Activated T-cell treated with anti-CD3 and anti-CD28 coated beads, Interleukin-2, amount 50 U/mL, for 4 hours (primary cell): Measurements from ENCODE around the gene CXCL3. TPM values are rescaled to one million over a fixed set of nuclear protein-coding genes. Genes with fewer than 3 reads are reported as not detected.

Experiments
- total RNA-seq, 3 donors: library from RNA; stranded (reverse); gene quantifications; one replicate each; pipeline ENCODE4 v1.2.1, GENCODE V29; 2021

CXCL3 gene
- total RNA-seq, 3 donors from 2014 or later, result 0.40 TPM; not detected in 2

Other genes with a start within 250 kb of the CXCL3 start
- not detected for gene CXCL6, start 202.0 kb downstream of the CXCL3 start, total RNA-seq
- not detected for gene PF4V1, start 185.4 kb downstream of the CXCL3 start, total RNA-seq
- not detected for gene CXCL1, start 169.3 kb downstream of the CXCL3 start, total RNA-seq
- gene PF4, start 56.7 kb downstream of the CXCL3 start, total RNA-seq, result not detected
- gene PPBP, start 50.5 kb downstream of the CXCL3 start, total RNA-seq, result not detected
- not detected for gene CXCL5, start 40.0 kb downstream of the CXCL3 start, total RNA-seq
- gene CXCL2, start 60.5 kb upstream of the CXCL3 start, total RNA-seq, result under 1 TPM in 2 of 3 donors, not detected in 1; 0.37 to 0.68 TPM
- 10 to 100 TPM in 2 of 3 donors, 1 to 10 TPM in 1; 9.1 to 10.4 (median 10.4) TPM for gene MTHFD2L, start 119.4 kb upstream of the CXCL3 start, total RNA-seq